DND-41 (cell line): ENCODE measurements around the gene HMG20B.

Source experiments
- ATAC-seq: fragments of 200-7000 bp; cut with Tn5 transposase; 3 replicates; pipeline ENCODE4 v1.9.1; 2021; ENCODE audit warnings: low read depth; ENCODE audit not compliant: insufficient read depth
- DNase-seq: peaks from one replicate; pipeline ENCODE4 v3.0.0-alpha.2; 2020
- H2AFZ ChIP-seq: 2 replicates; pipeline ENCODE4 v1.6.0; 2012; ENCODE audit warnings: low read depth, low read length
- H3K27ac ChIP-seq: 2 replicates; pipeline ENCODE4 v1.5.1; 2012; ENCODE audit warnings: low read length, inconsistent platforms
- H3K27me3 ChIP-seq: fragments of 200-600 bp; sonication (generic); 2 replicates; pipeline ENCODE4 v1.6.0; 2012; ENCODE audit warnings: low read length, mild to moderate bottlenecking, inconsistent platforms; ENCODE audit not compliant: insufficient read depth, poor library complexity
- H3K36me3 ChIP-seq: 2 replicates; pipeline ENCODE4 v1.5.1; 2012; ENCODE audit warnings: low read length, inconsistent platforms; ENCODE audit not compliant: insufficient read depth
- H3K4me1 ChIP-seq: 2 replicates; pipeline ENCODE4 v1.5.1; 2012; ENCODE audit warnings: mild to moderate bottlenecking, low read length; ENCODE audit not compliant: insufficient read depth
- H3K4me2 ChIP-seq: 2 replicates; pipeline ENCODE4 v1.6.0; 2012; ENCODE audit warnings: mild to moderate bottlenecking, moderate library complexity, low read length, inconsistent platforms; ENCODE audit not compliant: insufficient read depth
- H3K4me3 ChIP-seq, 2 experiments: fragments of 200-600 bp in 1 of 2; shearing (Covaris generic) in 1 of 2; 2 replicates each; pipeline ENCODE4 v1.5.1; 2012 to 2016; ENCODE audit warnings: inconsistent platforms in 2 of 2, low read length in 2 of 2, mild to moderate bottlenecking in 2 of 2, low read depth in 1 of 2, moderate library complexity in 1 of 2
- H3K79me2 ChIP-seq: 2 replicates; pipeline ENCODE4 v1.6.0; 2012; ENCODE audit warnings: low read length, inconsistent platforms; ENCODE audit not compliant: insufficient read depth
- H3K9ac ChIP-seq: 2 replicates; pipeline ENCODE4 v1.6.0; 2012; ENCODE audit warnings: low read depth, mild to moderate bottlenecking, inconsistent platforms, low read length, moderate library complexity
- H3K9me3 ChIP-seq: 2 replicates; pipeline ENCODE4 v1.5.1; 2012; ENCODE audit warnings: low read length, moderate library complexity, mild to moderate bottlenecking, inconsistent platforms; ENCODE audit not compliant: insufficient read depth, severe bottlenecking
- H4K20me1 ChIP-seq: 2 replicates; pipeline ENCODE4 v1.6.0; 2012; ENCODE audit warnings: low read length; ENCODE audit not compliant: insufficient read depth
- EZH2 ChIP-seq: IDR thresholded peaks from 3 replicates; pipeline ENCODE4 v1.6.1; 2012; ENCODE audit warnings: borderline replicate concordance, low read depth, mild to moderate bottlenecking, moderate library complexity, low read length, inconsistent platforms; ENCODE audit not compliant: severe bottlenecking
- TF ChIP-seq, protein P1 (sequence below): IDR thresholded peaks from 2 replicates; pipeline ENCODE4 v1.5.1; 2012; ENCODE audit warnings: borderline replicate concordance, low read length, moderate library complexity, mild to moderate bottlenecking; ENCODE audit not compliant: poor library complexity, severe bottlenecking; ENCODE audit errors: extremely low read depth

Gene HMG20B

GRCh38 chr19:3555653-3556422 lies 16.9 kb upstream of the HMG20B start:
- peak overlapping the region; percentile 95 for H3K4me2 ChIP-seq
- H2AFZ ChIP-seq: no peak overlapping the region
- H3K79me2 ChIP-seq: peaks cover 41% of the 10 kb centered on the region
- no peak for TF ChIP-seq EZH2
- TF ChIP-seq, protein P1, sequence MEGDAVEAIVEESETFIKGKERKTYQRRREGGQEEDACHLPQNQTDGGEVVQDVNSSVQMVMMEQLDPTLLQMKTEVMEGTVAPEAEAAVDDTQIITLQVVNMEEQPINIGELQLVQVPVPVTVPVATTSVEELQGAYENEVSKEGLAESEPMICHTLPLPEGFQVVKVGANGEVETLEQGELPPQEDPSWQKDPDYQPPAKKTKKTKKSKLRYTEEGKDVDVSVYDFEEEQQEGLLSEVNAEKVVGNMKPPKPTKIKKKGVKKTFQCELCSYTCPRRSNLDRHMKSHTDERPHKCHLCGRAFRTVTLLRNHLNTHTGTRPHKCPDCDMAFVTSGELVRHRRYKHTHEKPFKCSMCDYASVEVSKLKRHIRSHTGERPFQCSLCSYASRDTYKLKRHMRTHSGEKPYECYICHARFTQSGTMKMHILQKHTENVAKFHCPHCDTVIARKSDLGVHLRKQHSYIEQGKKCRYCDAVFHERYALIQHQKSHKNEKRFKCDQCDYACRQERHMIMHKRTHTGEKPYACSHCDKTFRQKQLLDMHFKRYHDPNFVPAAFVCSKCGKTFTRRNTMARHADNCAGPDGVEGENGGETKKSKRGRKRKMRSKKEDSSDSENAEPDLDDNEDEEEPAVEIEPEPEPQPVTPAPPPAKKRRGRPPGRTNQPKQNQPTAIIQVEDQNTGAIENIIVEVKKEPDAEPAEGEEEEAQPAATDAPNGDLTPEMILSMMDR: no peak
- DNase-seq (no peak), ATAC-seq (no peak)
- no peaks in the 10 kb centered on the region for H3K27me3 ChIP-seq
- H3K27ac ChIP-seq: peak overlapping the region; percentile 79
- peak overlapping the region; percentile 74 for H3K9ac ChIP-seq
- H3K4me1 ChIP-seq: peaks cover 50% of the 10 kb centered on the region
- peaks cover 19% of the 10 kb centered on the region for H4K20me1 ChIP-seq
- peaks cover 3% of the 10 kb centered on the region; the same call in 1 of the 2 replicates for H3K36me3 ChIP-seq
- H3K4me3 ChIP-seq: peak overlapping the region; percentile 59 to 77; a peak in 3 of 4 replicates
- no peaks in the 10 kb centered on the region for H3K9me3 ChIP-seq

DNA sequence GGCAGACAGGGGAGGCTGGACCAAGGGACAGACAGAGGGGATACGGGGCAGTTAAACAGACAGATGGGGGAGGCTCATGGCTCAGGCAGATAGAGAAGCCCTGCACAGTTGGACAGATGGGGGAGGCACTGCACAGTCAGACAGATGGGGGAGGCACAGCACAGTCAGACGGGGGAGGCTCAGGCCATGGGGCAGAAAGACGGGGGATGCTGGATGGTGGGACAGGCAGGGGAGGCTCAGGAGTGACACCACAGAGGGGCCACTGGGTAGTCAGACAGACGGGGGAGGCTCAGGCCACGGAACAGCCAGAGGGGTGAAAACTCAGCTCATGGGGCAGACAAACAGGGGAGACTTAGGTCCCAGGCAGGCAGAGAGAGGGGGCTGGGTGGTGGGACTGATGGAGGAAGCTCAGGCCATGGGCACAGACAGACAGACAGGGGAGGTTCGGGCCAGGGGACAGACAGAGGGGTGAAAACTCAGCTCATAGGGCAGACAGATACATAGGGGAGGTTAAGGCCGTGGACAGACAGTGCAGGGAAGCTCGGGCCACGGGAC lies 16.2 kb upstream of the HMG20B start:
- DNase-seq: no peak
- Histone ChIP-seq H3K79me2 (peaks cover 39% of the 10 kb centered on the region), H3K9me3 (no peaks in the 10 kb centered on the region), H3K27ac (peak overlapping the region; percentile 79), H3K27me3 (no peaks in the 10 kb centered on the region), H2AFZ (peak overlapping the region; percentile 53; the same call in 1 of the 2 replicates), H3K9ac (peak overlapping the region; percentile 74), H3K4me2 (peak overlapping the region; percentile 95), H3K4me3 (peak overlapping the region; percentile 59 to 77; a peak in 3 of 4 replicates), H3K4me1 (peaks cover 50% of the 10 kb centered on the region), H3K36me3 (no peaks in the 10 kb centered on the region; the same call in 1 of the 2 replicates), H4K20me1 (peaks cover 19% of the 10 kb centered on the region)
- no peak for ATAC-seq
- TF ChIP-seq, protein P1: no peak
- no peak for TF ChIP-seq EZH2

DNA sequence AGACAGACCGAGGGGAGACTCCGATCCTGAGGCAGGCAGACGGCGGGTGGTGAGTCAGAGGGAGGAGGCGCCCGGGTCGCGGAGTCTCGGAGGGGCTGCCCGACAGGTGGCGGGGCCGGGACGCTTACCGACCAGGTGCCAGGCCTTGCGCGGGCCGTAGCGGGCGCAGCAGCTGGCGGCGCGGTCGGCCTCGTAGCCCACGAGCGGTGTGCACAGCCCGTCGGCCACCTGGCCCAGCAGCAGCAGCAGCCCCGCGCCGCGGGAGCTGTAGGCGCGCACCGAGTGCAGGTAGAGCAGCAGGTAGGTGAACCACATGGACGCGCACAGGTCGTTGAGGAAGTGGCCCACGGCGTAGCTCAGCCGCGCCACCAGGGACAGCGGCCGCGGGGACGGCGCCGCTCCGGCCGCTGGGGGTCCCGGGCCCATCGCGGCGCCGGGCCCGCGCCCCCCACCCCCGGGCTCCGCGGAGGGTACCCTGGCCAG lies 15.7 kb upstream of the HMG20B start:
- Histone ChIP-seq H3K9ac (peak overlapping the region; percentile 74), H4K20me1 (peaks cover 19% of the 10 kb centered on the region), H3K36me3 (no peaks in the 10 kb centered on the region; the same call in 1 of the 2 replicates), H3K27ac (peak overlapping the region; percentile 79), H3K4me3 (peak overlapping the region; percentile 59 to 77; a peak in 3 of 4 replicates), H3K4me2 (peak overlapping the region; percentile 95), H3K4me1 (peaks cover 50% of the 10 kb centered on the region), H3K27me3 (no peaks in the 10 kb centered on the region), H3K9me3 (no peaks in the 10 kb centered on the region), H3K79me2 (peaks cover 35% of the 10 kb centered on the region), H2AFZ (peak overlapping the region; percentile 53; the same call in 1 of the 2 replicates)
- TF ChIP-seq, protein P1: peak; percentile 15
- no peak for TF ChIP-seq EZH2
- DNase-seq (peak; percentile 57), ATAC-seq (peak; percentile 23)
